ENCODE measurements around the gene CBLL1.
A peak's percentile ranks its signal among the peaks of the same experiment; 100 is the strongest.

The CBLL1 gene

GRCh38 chr7:107743567-107744344 lies at the start of gene CBLL1:
TSS of gene CBLL1 (plus strand) at chr7:107744142. CDS start at chr7:107744164, 22 bp downstream.
- DNase-seq, result peak; percentile 87 to 95

GRCh38 chr7:107694386-107694785 lies 49.6 kb upstream of the CBLL1 start:
- no peak for DNase-seq

- DNase-seq, result no peak
These were observed 47.5 kb upstream of the CBLL1 start for GRCh38 chr7:107696330-107696946.

- peak; percentile 25 to 75 for DNase-seq
These were observed 46.5 kb upstream of the CBLL1 start for GRCh38 chr7:107697321-107698049.

- DNase-seq, result no peak
These were observed 43.4 kb upstream of the CBLL1 start for GRCh38 chr7:107700570-107700969.

- no peak for DNase-seq
These were observed 42.8 kb upstream of the CBLL1 start for GRCh38 chr7:107701191-107701590.

- DNase-seq, result no peak
These were observed 40.7 kb upstream of the CBLL1 start for GRCh38 chr7:107703219-107703618.

- no peak for DNase-seq
These were observed 40.1 kb upstream of the CBLL1 start for GRCh38 chr7:107703872-107704271.

- no peak for DNase-seq
These were observed 35.0 kb upstream of the CBLL1 start for GRCh38 chr7:107708956-107709355.

GRCh38 chr7:107711301-107711700 lies 32.6 kb upstream of the CBLL1 start:
- no peak for DNase-seq

- DNase-seq, result no peak
These were observed 31.9 kb upstream of the CBLL1 start for GRCh38 chr7:107712025-107712424.

GRCh38 chr7:107712896-107713295 lies 31.0 kb upstream of the CBLL1 start:
- DNase-seq, result no peak

- no peak for DNase-seq
These were observed 28.4 kb upstream of the CBLL1 start for GRCh38 chr7:107715531-107715930.

GRCh38 chr7:107718456-107719193 lies 25.3 kb upstream of the CBLL1 start:
- DNase-seq, result no peak

- DNase-seq, result no peak
These were observed 22.7 kb upstream of the CBLL1 start for GRCh38 chr7:107721286-107721685.

- no peak for DNase-seq
These were observed 20.7 kb upstream of the CBLL1 start for GRCh38 chr7:107723255-107723654.

- DNase-seq, result peak; percentile 17 to 64
These were observed 18.7 kb upstream of the CBLL1 start for GRCh38 chr7:107725138-107725740.

GRCh38 chr7:107726356-107727130 lies 17.4 kb upstream of the CBLL1 start:
- no peak for DNase-seq

GRCh38 chr7:107728276-107728675 lies 15.7 kb upstream of the CBLL1 start:
- DNase-seq, result no peak

- DNase-seq, result peak in 1 of 2 experiments; percentile 83
These were observed 1.0 kb upstream of the CBLL1 start for GRCh38 chr7:107742678-107743566.

- peak in 1 of 2 experiments; percentile 37 for DNase-seq
These were observed 406 bp downstream of the CBLL1 start for GRCh38 chr7:107744345-107744750.

Measured in NCI-H524 (cell line).